HepG2 (cell line): ENCODE data around the gene SFTPB.

ENCODE experiments used
- BCL3 ChIP-seq: sonication (generic); formaldehyde crosslinking; IDR thresholded peaks from 2 replicates; pipeline ENCODE4 v1.5.1; 2020; ENCODE audit warnings: mild to moderate bottlenecking, missing genetic modification reagents, moderate library complexity
- BRCA1 ChIP-seq: sonication (generic); formaldehyde crosslinking; IDR thresholded peaks from 2 replicates; pipeline ENCODE4 v1.4.0; 2020; ENCODE audit warnings: missing genetic modification reagents
- CAMTA2 ChIP-seq: sonication (generic); formaldehyde crosslinking; IDR thresholded peaks from 2 replicates; pipeline ENCODE4 v1.4.0; 2020; ENCODE audit warnings: mild to moderate bottlenecking, missing genetic modification reagents, borderline replicate concordance
- CTCF ChIP-seq: sonication (generic); formaldehyde crosslinking; IDR thresholded peaks from 2 replicates; pipeline ENCODE4 v1.5.0; 2020; ENCODE audit warnings: mild to moderate bottlenecking, missing genetic modification reagents, moderate library complexity
- GATAD1 ChIP-seq: IDR thresholded peaks from 2 replicates; pipeline ENCODE4 v1.6.1; 2016; ENCODE audit warnings: missing genetic modification reagents, missing compliant biosample characterization
- HINFP ChIP-seq: sonication (generic); formaldehyde crosslinking; IDR thresholded peaks from 2 replicates; pipeline ENCODE4 v1.4.0; 2020; ENCODE audit warnings: low read depth, mild to moderate bottlenecking, missing genetic modification reagents
- ISX ChIP-seq: sonication (generic); formaldehyde crosslinking; conservative IDR thresholded peaks from 2 replicates; pipeline ENCODE4 v1.5.0; 2020; ENCODE audit warnings: missing genetic modification reagents
- JUN ChIP-seq: sonication (generic); formaldehyde crosslinking; IDR thresholded peaks from 2 replicates; pipeline ENCODE4 v1.4.0; 2020; ENCODE audit warnings: mild to moderate bottlenecking, missing genetic modification reagents
- KDM3A ChIP-seq: IDR thresholded peaks from 2 replicates; pipeline ENCODE4 v1.6.1; 2018; ENCODE audit warnings: low read depth, missing compliant biosample characterization

GRCh38 chr2:85619617-85620016, 48.4 kb downstream of the SFTPB start:
- TF ChIP-seq JUN (CRISPR knock-in tag) (no peak), CAMTA2 (CRISPR knock-in tag) (no peak), CTCF (CRISPR knock-in tag) (no peak), KDM3A (no peak), BCL3 (CRISPR knock-in tag) (no peak), HINFP (no peak), BRCA1 (CRISPR knock-in tag) (no peak), GATAD1 (CRISPR knock-in tag) (no peak), ISX (CRISPR knock-in tag) (no peak)
